ENCODE data around the gene ZDHHC7.
A peak's percentile ranks its signal among the peaks of the same experiment; 100 is the strongest.
"Not testable (repeated sequence)": the region's sequence is repeated elsewhere in the genome, so short reads cannot be mapped to it uniquely, and the experiment has no call there.

The ZDHHC7 gene, protein sequence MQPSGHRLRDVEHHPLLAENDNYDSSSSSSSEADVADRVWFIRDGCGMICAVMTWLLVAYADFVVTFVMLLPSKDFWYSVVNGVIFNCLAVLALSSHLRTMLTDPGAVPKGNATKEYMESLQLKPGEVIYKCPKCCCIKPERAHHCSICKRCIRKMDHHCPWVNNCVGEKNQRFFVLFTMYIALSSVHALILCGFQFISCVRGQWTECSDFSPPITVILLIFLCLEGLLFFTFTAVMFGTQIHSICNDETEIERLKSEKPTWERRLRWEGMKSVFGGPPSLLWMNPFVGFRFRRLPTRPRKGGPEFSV

DNA sequence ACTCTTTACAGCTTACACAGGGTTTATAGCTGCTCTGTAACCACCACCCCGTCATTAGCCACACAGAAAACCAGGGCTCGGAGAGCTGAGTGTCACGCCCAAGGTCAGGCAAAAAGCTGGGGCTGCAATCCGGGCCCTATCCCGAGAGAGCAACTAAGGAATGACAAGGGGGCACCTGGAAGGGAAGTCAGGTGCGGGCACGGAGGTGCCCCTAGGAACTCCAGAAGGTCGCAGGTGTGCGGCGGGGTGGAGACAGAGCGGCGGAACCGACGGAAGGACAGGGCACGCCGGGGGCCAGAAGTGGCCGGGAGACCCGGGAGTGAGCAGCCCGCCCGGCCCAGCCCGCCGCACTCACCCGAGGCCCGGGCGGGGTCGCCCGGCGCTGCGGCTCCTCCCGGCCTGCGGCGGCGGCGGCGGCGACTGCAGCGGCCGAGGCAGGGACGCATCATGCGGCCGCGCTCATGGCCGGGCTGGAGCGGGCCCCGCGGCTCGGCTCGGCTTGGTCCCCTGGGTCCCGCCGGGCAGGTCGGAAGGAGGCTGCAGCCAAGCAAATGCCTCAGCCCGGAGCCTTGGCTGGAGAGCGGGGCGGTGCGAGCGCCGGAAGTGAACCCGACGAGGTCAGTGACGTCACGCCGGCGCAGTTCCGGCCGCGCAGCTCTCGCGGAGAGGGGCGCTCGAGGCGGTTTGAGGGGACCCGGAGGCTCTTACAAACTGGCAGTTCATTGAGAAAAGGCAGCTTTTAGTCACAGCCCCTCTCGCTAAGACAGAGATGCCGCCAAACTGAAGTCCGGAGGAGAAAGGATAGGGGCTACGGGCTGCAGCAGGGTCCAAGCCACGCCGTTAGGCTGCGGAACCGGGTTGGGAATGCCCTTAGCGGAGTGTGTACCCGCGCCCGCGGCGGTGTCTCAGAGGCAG, at the start of gene ZDHHC7:
Gene ZDHHC7 (minus strand): TSS at position 605 of the 915 bp plus-strand sequence. CDS start 20,917 bp downstream, outside the sequence.
- FAIRE-seq (no peak), DNase-seq (ENCODE audit: low spot score) (peak; percentile 93)

GRCh38 chr16:85058909-85059308, 47.6 kb upstream of the ZDHHC7 start:
- no peak for DNase-seq (ENCODE audit: low spot score)
- no peak for FAIRE-seq

DNA sequence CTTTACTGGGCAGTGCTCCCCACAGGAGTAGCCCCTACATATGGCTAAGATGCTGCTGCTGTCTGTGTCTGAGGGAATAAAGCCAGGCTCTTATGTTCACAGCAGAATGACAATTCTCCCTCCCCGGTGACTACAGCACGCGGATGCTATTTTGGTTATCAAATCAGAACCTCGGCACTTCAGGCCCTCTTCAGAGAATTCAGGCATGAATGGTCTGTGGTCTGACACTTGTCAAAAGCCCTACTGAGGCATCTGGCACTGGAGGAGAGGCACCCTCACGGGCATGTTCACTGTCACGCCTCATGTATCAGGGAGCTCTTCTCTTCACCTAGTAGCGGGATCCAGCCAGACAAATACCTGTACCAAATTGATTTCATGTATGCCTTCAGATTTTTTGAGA, 46.6 kb upstream of the ZDHHC7 start:
- DNase-seq (ENCODE audit: low spot score) = no peak
- FAIRE-seq = no peak

DNA sequence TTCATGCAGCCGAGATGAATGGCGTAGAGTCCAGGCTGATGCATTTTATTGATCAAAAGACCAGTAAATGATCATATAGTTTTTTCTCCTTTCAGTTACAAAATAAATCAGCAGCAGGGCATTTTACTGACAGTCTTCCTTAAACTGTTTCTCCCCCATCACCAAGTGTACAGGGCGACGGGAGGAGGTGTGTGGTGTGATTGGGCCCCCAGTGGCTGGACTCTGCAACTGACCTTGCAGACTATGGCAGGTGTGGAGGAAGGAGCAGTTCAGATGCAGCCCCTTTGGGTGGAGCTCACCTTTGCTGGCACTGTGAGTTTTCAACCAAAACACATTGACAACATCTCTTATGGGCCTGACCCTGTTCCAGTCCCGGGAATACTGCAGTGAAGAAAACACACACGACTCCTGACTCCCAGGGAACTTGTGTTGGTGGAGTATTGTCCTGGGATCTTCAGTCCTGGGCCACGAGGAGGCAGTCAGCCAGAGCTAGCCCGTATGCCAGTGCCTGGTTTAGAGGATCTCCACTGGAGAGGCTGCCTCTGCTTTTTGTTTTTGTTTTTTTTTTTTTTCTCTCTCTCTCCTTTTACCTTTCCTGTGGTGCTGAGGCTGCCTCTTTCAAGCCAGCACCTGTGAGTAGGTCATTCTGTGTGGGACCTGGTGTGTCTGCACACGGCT, 46.0 kb upstream of the ZDHHC7 start:
- FAIRE-seq = no peak
- DNase-seq (ENCODE audit: low spot score) = peak; percentile 45

- no peak for DNase-seq (ENCODE audit: low spot score)
- FAIRE-seq = no peak
Observed at GRCh38 chr16:85056211-85056748, 44.9 kb upstream of the ZDHHC7 start.

- peak; percentile 20 for DNase-seq (ENCODE audit: low spot score)
- FAIRE-seq = no peak
Observed at GRCh38 chr16:85055493-85056210, 44.3 kb upstream of the ZDHHC7 start.

DNA sequence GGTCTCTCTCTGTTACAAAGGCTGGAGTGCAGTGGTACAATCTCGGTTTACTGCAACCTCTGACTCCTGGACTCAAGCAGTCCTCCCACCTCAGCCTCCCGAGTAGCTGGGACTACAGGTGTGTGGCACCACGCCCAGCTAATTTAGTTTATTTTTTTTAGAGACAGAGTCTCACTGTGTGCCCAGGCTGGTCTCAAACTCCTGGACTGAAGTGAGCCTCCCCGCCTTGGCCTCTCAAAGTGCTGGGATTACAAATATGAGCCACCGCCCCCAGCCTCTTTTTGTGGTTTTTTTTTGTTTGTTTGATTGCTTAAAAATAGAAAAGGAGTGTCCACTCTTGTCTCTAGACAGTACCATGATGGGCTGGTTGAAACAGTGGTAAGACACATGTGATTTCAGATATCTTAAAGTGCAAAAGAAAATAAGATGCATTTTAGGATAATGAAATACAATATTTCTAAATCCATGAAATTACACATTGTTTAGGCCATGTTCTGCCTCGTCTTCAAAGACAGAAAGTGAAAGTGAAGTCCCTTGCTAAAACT, 43.7 kb upstream of the ZDHHC7 start:
- FAIRE-seq (no peak), DNase-seq (ENCODE audit: low spot score) (no peak)

GRCh38 chr16:85054321-85054720, 43.0 kb upstream of the ZDHHC7 start:
- FAIRE-seq; DNase-seq (ENCODE audit: low spot score): not testable (repeated sequence)

GRCh38 chr16:85052536-85052935, 41.2 kb upstream of the ZDHHC7 start:
- FAIRE-seq (no peak), DNase-seq (ENCODE audit: low spot score) (no peak)

GRCh38 chr16:85051683-85052082, 40.3 kb upstream of the ZDHHC7 start:
- DNase-seq (ENCODE audit: low spot score) (no peak), FAIRE-seq (no peak)

DNA sequence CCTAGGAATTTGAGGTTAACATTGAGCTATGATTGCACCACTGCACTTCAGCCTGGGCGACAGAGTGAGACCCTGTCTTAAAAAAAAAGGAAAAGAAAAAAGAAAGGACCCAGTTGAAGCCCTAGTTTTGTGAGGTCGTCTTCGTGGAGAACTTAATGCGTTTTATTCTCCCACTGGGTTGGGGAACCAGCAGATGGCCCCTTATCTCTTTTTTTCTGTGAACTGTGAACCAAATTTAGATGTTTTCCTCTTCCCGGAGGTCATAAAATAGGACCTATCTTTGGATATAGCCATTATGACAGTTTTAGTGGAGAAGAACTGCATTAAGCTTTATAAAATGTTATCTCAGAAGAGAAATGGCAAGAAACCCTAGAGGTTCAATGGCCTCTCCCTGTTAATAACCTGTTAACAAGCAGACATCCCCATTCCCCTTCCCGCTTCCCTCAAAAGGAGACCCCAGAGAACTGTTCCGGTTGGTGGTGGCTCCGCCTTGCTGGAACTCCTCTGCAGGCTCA, 39.8 kb upstream of the ZDHHC7 start:
- FAIRE-seq = no peak
- DNase-seq (ENCODE audit: low spot score) = no peak

DNA sequence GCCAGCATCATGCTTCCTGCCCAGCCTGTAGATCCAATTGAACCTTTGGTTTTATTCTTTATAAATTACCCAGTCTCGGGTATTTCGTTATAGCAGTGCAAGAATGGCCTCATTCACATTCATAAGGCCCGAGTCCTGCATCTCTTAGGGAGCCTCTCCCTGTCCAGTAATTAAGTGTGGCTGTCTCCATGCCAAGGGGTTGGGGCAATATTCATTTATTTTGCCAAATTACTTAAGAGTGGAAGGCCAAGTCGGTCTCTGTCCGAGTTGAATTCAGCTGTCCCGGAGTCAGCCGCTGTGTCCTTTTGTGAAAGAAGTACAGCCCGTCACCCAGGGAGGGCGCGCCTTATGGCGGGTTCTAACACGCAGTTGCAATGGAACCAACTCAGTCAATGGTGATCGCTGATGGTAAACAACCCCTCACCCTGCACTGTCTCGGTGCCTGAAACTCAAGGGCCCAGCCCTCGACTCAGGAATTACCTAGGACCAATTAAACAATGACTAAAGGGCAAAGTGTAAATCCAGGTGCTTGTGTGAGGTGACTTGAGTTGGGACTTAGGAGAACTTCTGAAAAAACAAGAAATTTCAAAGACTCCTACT, 38.5 kb upstream of the ZDHHC7 start:
- FAIRE-seq = no peak

DNA sequence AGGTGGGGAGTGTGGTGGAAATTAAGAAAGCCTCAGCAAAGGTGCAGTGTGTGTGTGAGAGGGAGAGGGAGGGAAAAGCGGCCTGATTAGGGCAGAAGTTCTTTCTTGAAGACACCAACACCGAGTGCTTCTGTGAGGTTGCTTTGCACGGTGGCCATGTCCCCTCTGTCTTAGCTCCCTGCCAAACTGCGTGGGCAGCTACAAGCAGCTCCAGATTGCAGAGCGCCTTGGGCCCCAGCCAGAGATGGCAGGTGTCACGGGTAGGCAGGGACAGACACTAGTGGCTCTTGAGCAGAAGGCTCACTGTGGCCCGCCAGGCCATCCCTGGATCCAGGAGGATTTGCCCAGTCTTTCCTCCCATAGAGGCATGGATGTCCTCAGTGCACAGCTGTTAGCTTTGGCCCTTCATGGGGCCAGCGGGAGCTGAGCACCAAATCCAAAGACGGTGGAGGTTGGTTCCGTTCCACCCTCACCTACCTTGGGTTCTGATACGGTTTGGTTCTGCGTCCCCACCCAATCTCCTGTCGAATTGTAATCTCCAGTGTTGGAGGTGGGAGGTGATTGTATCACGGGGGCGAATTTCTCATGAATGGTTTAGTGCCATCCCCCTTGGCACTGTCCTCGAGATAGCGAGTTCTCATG, 37.7 kb upstream of the ZDHHC7 start:
- no peak for FAIRE-seq
- no peak for DNase-seq (ENCODE audit: low spot score)

More for the DNA sequence above, 38.5 kb upstream of the ZDHHC7 start:
- DNase-seq (ENCODE audit: low spot score) = no peak

- FAIRE-seq = no peak
- no peak for DNase-seq (ENCODE audit: low spot score)
Observed at GRCh38 chr16:85047867-85048455, 36.6 kb upstream of the ZDHHC7 start.

- no peak for FAIRE-seq
- DNase-seq (ENCODE audit: low spot score) = no peak
Observed at GRCh38 chr16:85046931-85047866, 35.9 kb upstream of the ZDHHC7 start.

GRCh38 chr16:85046472-85046916, 35.2 kb upstream of the ZDHHC7 start:
- DNase-seq (ENCODE audit: low spot score) = no peak
- FAIRE-seq = no peak

GRCh38 chr16:85045641-85046471, 34.5 kb upstream of the ZDHHC7 start:
- DNase-seq (ENCODE audit: low spot score) = no peak
- FAIRE-seq = no peak
